RCC 7860 (cell line): Measurements from ENCODE around the gene CHRNA9.
A peak's percentile ranks its signal among the peaks of the same experiment; 100 is the strongest.

Source experiments
- DNase-seq: peaks from one replicate; pipeline ENCODE4 v3.0.0-alpha.2; 2015; ENCODE audit warnings: low spot score
- FAIRE-seq: peaks from 2 replicates; lab custom pipeline; 2012; peaks lifted over from hg19 to GRCh38; lab: Jason Lieb, UNC

Gene CHRNA9

DNA sequence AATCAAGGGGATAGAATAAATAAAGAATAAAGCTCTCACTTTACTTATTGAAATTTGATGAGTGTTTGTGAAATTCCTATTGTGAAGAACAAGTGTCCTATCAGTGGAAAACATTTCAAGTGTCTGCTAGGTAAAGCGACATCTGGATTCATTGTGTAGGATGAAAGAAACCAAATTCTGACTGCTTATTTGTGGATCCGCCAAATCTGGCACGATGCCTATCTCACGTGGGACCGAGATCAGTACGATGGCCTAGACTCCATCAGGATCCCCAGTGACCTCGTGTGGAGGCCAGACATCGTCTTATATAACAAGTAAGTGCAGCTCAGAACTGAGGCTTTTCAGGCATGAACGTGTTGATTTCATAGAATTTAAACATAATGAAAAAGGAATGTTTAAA, 1.9 kb downstream of the CHRNA9 start:
- no peak for FAIRE-seq

DNA sequence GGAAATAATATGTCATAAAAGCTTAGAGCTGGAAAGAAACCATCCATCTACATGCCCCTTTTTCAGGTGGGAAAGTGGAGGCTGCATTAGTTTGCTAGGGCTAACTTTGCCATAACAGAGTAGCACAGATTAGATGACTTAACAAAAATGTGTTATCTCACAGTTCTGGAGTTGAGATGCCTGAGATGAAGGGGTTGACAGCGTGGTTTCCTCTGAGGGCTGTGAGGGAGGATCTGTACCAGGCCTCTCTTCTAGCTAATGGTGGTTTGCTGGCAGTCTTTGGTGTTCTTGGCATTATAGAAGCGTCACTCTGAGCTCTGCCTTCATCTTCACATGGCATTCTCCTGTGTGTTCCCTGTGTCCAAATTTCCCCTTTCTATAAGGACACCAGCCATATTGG, 2.4 kb downstream of the CHRNA9 start:
- DNase-seq = no peak
- no peak for FAIRE-seq

More for the DNA sequence above, 1.9 kb downstream of the CHRNA9 start:
- DNase-seq = no peak

GRCh38 chr4:40340030-40340429, 4.9 kb downstream of the CHRNA9 start:
- DNase-seq = no peak

DNA sequence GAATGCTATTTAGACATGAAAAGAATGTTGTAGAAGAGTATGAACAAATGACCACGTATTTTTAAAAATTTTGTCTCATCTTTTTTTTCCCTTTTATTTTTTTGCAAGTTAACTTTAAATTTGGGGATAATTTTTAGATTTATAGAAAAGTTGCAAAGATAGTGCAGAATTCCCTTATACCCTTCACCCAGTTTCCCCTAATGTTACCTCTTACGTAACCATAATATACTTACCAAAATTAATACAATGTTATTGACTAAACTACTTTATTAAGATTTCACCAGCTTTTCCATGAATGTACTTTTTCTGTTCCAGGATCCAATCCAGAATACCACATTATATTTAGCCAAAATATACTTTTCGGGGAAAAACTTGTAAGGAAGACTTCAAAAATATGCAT, 12.3 kb downstream of the CHRNA9 start:
- DNase-seq (no peak), FAIRE-seq (no peak)

More at GRCh38 chr4:40340030-40340429, 4.9 kb downstream of the CHRNA9 start:
- no peak for FAIRE-seq

- FAIRE-seq = no peak
- DNase-seq = no peak
Measured at GRCh38 chr4:40348000-40348399, 12.9 kb downstream of the CHRNA9 start.

GRCh38 chr4:40349561-40350198, 14.5 kb downstream of the CHRNA9 start:
- FAIRE-seq = no peak
- peak; percentile 45 for DNase-seq

DNA sequence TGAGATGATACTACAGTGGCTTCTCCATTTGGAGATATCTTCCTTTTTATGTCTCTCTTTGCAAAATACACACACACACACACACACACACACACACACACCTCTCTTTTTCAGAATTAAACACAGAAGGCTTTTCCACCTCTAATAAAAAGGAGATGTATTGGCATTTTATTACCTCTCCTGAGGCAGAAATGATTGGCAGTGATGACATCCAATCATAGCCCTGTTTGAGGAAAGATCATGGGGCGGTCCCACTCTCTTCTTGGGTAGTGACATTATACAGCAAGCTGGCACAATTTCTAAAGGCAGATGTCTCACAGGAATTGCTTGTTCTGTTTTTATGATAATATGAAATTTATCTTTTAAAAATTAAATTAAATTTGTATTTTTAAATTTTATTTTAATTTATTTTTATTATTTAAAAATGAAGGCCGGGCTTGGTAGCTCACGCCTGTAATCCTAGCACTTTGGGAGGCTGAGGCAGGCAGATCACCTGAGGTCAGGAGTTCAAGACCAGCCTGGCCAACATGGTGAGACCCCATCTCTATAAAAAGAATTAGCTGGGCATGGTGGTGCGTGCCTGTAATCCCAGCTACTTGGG, 15.6 kb downstream of the CHRNA9 start:
- DNase-seq (no peak), FAIRE-seq (no peak)

DNA sequence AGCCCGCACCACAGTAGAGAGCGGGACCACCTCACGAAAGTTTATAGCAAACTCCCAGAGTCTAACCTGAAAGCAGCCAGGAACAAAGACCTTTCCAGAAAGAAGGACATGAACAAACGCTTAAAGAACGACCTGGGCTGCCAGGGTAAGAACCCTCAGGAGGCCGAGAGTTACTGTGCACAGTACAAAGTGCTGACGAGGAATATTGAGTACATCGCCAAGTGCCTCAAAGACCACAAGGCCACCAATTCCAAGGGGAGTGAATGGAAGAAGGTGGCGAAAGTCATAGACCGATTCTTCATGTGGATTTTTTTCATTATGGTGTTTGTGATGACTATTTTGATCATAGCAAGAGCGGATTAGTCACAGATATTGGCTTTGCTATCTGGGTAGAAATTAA, 19.0 kb downstream of the CHRNA9 start:
- FAIRE-seq = no peak
- DNase-seq = no peak

DNA sequence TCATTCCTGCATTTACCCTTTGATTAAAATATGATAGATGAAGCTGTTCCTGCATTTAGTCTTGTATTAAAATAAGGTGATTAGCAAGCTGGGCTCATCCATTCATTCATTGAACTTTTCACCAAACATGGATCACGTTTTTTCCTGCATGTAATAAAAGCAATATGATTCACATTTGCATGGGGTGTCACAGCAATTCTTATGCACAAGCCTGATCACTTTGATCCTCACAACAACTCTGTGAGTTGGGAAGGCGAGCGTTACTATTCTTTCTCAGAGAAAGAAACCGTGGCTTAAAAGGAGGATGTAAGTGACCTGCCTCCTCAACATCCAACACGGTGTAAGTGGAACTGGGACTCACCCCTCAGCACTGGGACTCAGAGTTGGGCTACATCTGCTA, 20.0 kb downstream of the CHRNA9 start:
- FAIRE-seq (no peak), DNase-seq (no peak)

- FAIRE-seq (no peak), DNase-seq (peak; percentile 19)
Measured at GRCh38 chr4:40357738-40358137, 22.6 kb downstream of the CHRNA9 start.

- no peak for DNase-seq
- no peak for FAIRE-seq
Measured at GRCh38 chr4:40361338-40361737, 26.2 kb downstream of the CHRNA9 start.

GRCh38 chr4:40363382-40363920, 28.3 kb downstream of the CHRNA9 start:
- DNase-seq = no peak
- FAIRE-seq = no peak

DNA sequence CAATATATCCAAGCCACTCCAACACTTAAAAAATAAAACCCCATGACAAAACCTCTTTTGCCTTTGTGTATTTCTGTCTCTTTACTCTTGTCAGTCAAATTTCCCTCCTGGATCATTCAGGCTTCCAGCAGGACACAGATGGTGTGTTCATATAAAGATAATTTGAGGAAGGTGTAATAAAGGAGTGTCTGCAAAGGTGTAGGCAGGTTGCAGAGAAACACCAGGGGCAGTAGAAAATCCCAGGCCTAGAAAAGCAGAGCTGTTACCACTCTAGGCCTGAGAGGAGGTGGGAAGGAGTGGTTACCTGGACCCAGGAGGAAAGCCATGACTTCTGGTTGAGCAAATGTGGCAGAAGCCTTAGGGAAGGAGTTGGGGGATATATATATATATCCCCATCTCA, 28.8 kb downstream of the CHRNA9 start:
- DNase-seq = no peak

GRCh38 chr4:40365766-40366165, 30.6 kb downstream of the CHRNA9 start:
- FAIRE-seq (no peak), DNase-seq (no peak)

More for the DNA sequence above, 28.8 kb downstream of the CHRNA9 start:
- no peak for FAIRE-seq

- DNase-seq = no peak
- no peak for FAIRE-seq
Measured at GRCh38 chr4:40367451-40367850, 32.3 kb downstream of the CHRNA9 start.

DNA sequence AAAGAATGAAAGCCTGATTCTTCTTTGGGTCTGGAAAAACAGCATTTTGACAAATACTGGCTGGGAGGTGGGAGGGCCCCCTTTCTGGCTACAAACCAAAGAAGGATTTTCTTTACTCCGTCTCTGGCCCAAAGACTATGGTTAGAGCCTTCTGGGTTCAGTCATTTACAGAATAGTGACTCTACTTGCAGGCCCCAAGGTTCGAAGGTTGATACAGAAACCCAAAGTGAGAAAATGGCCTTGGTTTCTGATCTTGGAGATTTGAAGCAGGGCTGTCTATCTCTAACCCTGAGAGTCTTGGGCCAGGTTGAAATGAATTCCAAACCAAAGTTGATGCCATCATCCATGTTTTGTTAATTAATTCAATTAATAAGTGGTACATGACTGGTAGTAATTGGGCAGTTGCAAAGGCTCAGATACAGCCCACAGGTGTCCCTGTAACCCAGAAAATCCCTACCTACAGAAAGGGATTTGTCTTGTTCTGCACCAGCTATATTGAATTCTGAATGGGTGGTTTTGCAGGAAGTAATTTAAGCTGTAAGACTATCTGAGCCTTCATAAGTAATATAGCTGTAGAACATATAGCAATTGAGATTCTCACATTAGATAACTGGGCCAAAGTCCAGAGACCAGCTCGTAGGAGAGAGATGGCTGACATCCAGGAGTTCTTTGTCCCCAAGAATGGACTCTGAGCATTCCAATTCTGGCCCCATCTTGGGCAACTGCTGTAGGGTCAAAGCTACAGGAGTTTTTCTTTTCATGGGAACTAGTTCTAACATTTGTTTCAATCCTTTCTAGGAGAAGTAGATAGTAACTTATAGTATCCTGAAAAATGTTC, 34.5 kb downstream of the CHRNA9 start:
- FAIRE-seq = no peak
- DNase-seq = no peak

GRCh38 chr4:40372651-40373050, 37.5 kb downstream of the CHRNA9 start:
- no peak for FAIRE-seq
- DNase-seq = no peak

- DNase-seq (no peak), FAIRE-seq (no peak)
Measured at GRCh38 chr4:40373636-40374035, 38.5 kb downstream of the CHRNA9 start.

GRCh38 chr4:40375095-40375494, 40.0 kb downstream of the CHRNA9 start:
- FAIRE-seq = no peak

DNA sequence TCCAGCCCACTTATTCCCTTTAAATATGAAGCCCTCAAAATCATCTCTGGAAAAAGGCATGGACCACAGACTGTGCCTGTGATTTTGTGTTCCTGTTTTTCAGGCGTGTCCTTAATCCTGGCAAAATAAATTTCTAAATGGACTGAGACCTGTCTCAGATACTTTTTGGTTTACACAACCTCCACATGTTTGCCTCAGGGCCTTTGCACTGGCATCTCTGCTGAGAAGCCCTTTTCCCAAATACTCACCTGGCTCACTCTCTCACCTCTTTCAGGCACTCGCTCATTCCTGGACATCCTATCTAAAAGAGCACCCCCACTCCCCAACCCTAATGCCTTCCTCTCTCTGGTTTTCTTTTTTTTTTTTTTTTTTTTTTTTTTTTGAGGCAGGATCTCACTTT, 40.5 kb downstream of the CHRNA9 start:
- DNase-seq (no peak), FAIRE-seq (no peak)

More at GRCh38 chr4:40375095-40375494, 40.0 kb downstream of the CHRNA9 start:
- no peak for DNase-seq

DNA sequence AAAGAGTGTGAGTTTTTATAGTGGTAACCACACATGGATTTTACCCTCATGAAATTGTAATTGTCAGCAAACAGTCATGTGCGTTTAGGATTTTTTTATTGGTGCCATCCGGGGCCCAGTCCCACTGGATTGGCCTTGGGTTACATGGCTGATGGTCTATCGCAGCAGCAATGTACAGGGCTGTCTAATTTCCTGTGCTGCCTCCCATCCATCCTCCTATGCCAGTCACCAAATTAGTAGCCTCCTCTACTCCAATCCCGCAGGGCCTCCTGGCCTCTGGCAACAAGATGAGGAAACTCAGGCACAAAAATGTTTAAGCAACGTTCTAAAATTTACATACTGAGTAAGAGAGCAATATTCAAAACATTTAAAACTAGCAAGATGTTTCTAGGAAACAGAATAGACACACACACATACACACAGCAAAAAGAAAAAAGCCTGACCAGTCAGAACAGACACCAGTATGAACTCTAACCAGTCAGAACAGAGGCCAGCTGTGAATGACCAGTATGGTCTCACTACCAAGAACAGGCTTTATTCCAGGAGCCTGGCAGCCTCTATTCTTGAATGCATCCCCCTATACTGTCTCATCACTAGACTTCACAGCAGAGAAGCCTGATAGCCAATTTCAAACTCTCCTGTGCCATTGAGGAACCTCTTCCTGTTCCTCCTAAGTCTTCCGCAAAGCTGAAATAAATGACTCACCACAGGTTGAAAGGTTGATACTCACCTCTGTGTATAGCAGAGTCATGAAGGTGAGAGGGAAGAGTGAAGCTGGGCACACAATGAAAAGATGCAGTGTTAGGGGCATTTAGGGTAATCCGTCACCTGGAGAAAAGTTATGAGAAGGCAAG, 42.6 kb downstream of the CHRNA9 start:
- no peak for FAIRE-seq

More for the DNA sequence above, 42.6 kb downstream of the CHRNA9 start:
- DNase-seq = no peak
